Neural cell (in vitro differentiated cells): ENCODE measurements around the gene PSMD13. TPM values are rescaled to one million over a fixed set of nuclear protein-coding genes. Genes with fewer than 3 reads are reported as not detected.

ENCODE experiments used
- H2AFZ ChIP-seq: fragments of 200-600, 300-800 bp; sonication (generic), shearing (Covaris generic); 2 replicates; pipeline ENCODE4 v1.6.0; 2014; ENCODE audit warnings: low read depth, mild to moderate bottlenecking, antibody characterized with exemption, low read length, moderate library complexity
- H3F3A ChIP-seq: fragments of 200-600 bp; shearing (Covaris generic); 2 replicates; pipeline ENCODE4 v1.6.1; 2016; ENCODE audit warnings: mild to moderate bottlenecking, moderate library complexity, mixed read lengths, antibody characterized with exemption, low read length; ENCODE audit not compliant: insufficient read depth, poor library complexity, severe bottlenecking
- H3K27ac ChIP-seq: fragments of 200-600, 300-800 bp; sonication (generic), shearing (Covaris generic); 2 replicates; pipeline ENCODE4 v1.5.1; 2014; ENCODE audit warnings: mild to moderate bottlenecking, low read length, moderate library complexity
- H3K27me3 ChIP-seq: fragments of 300-800, 200-600 bp; sonication (generic), shearing (Covaris generic); 2 replicates; pipeline ENCODE4 v1.6.0; 2014; ENCODE audit warnings: mild to moderate bottlenecking, low read depth, low read length, moderate library complexity; ENCODE audit not compliant: insufficient read depth
- H3K36me3 ChIP-seq: fragments of 300-800, 200-600 bp; sonication (generic), shearing (Covaris generic); 2 replicates; pipeline ENCODE4 v1.5.1; 2014; ENCODE audit warnings: mild to moderate bottlenecking, antibody characterized with exemption, low read length, moderate library complexity; ENCODE audit not compliant: insufficient read depth
- H3K4me2 ChIP-seq: fragments of 300-800, 200-600 bp; sonication (generic), shearing (Covaris generic); 2 replicates; pipeline ENCODE4 v1.6.0; 2014; ENCODE audit warnings: mild to moderate bottlenecking, low read length
- H3K4me3 ChIP-seq: fragments of 300-800, 200-600 bp; sonication (generic), shearing (Covaris generic); 2 replicates; pipeline ENCODE4 v1.5.1; 2014; ENCODE audit warnings: mild to moderate bottlenecking, low read length, moderate library complexity
- H3K79me2 ChIP-seq: fragments of 200-600 bp; shearing (Covaris generic); replicated peaks from 2 replicates; pipeline ENCODE4 v1.6.0; 2014; ENCODE audit warnings: mild to moderate bottlenecking, low read length, moderate library complexity; ENCODE audit not compliant: insufficient read depth
- H3K9ac ChIP-seq: fragments of 300-800, 200-600 bp; sonication (generic), shearing (Covaris generic); 2 replicates; pipeline ENCODE4 v1.6.1; 2016; ENCODE audit warnings: mild to moderate bottlenecking, low read length, mixed read lengths
- H3K9me2 ChIP-seq: fragments of 200-600 bp; shearing (Covaris generic); 2 replicates; pipeline ENCODE4 v1.6.1; 2016; ENCODE audit warnings: mild to moderate bottlenecking, low read length, mixed read lengths; ENCODE audit not compliant: insufficient read depth
- H3K9me3 ChIP-seq: fragments of 200-600, 300-800 bp; sonication (generic), shearing (Covaris generic); 2 replicates; pipeline ENCODE4 v1.6.1; 2016; ENCODE audit warnings: mild to moderate bottlenecking, mixed run types, low read length, moderate library complexity, mixed read lengths
- H4K20me1 ChIP-seq: fragments of 200-600 bp; shearing (Covaris generic); 2 replicates; pipeline ENCODE4 v1.6.1; 2016; ENCODE audit warnings: mild to moderate bottlenecking, mixed run types; ENCODE audit not compliant: insufficient read depth
- CTCF ChIP-seq: fragments of 450-650 bp; IDR thresholded peaks from 2 replicates; pipeline ENCODE4 v1.5.1; 2014; ENCODE audit warnings: antibody characterized with exemption, mild to moderate bottlenecking, moderate library complexity; ENCODE audit not compliant: poor library complexity, severe bottlenecking
- EP300 ChIP-seq: fragments of 450-650 bp; conservative IDR thresholded peaks from 2 replicates; pipeline ENCODE4 v1.6.1; 2014; ENCODE audit warnings: antibody characterized with exemption, mild to moderate bottlenecking, moderate library complexity; ENCODE audit not compliant: poor library complexity, severe bottlenecking
- EZH2 ChIP-seq: fragments of 200-600, 300-800 bp; shearing (Covaris generic), sonication (generic); IDR thresholded peaks from 2 replicates; pipeline ENCODE4 v1.6.1; 2014; ENCODE audit warnings: antibody characterized with exemption, low read length, borderline replicate concordance, mild to moderate bottlenecking; ENCODE audit not compliant: insufficient read depth, poor library complexity, severe bottlenecking
- MXI1 ChIP-seq: fragments of 450-650 bp; conservative IDR thresholded peaks from 2 replicates; pipeline ENCODE4 v1.6.1; 2014; ENCODE audit warnings: antibody characterized with exemption, mild to moderate bottlenecking; ENCODE audit not compliant: poor library complexity, severe bottlenecking
- POLR2AphosphoS5 ChIP-seq: IDR thresholded peaks from 2 replicates; pipeline ENCODE4 v1.6.1; 2012
- RAD21 ChIP-seq: fragments of 450-650 bp; conservative IDR thresholded peaks from 2 replicates; pipeline ENCODE4 v1.6.1; 2014; ENCODE audit warnings: antibody characterized with exemption, mild to moderate bottlenecking, moderate library complexity
- REST ChIP-seq: IDR thresholded peaks from 2 replicates; pipeline ENCODE4 v1.6.1; 2012; ENCODE audit warnings: borderline replicate concordance
- SMC3 ChIP-seq: fragments of 450-650 bp; conservative IDR thresholded peaks from 2 replicates; pipeline ENCODE4 v1.6.1; 2014; ENCODE audit warnings: antibody characterized with exemption, mild to moderate bottlenecking, moderate library complexity; ENCODE audit not compliant: poor library complexity
- TAF1 ChIP-seq: IDR thresholded peaks from 2 replicates; pipeline ENCODE4 v1.6.1; 2012; ENCODE audit warnings: low read depth
- polyA plus RNA-seq: library from polyadenylated mRNA; depleted of rRNA; stranded (reverse); fragments of >200 nt; gene quantifications from 2 replicates; pipeline ENCODE4 v1.2.3, GENCODE V29; 2014

PSMD13 gene
- polyA plus RNA-seq, 1 donor from 2014 or later, result 183 TPM

GRCh38 chr11:201966-202365, 34.8 kb upstream of the PSMD13 start:
- Histone ChIP-seq H3F3A (no peaks in the 10 kb centered on the region), H3K9me2 (no peaks in the 10 kb centered on the region), H3K9me3 (no peaks in the 10 kb centered on the region), H4K20me1 (no peaks in the 10 kb centered on the region), H3K4me3 (no peak overlapping the region), H3K27ac (no peak overlapping the region), H2AFZ (no peak overlapping the region), H3K27me3 (no peaks in the 10 kb centered on the region), H3K79me2 (peaks cover 13% of the 10 kb centered on the region), H3K4me2 (no peak overlapping the region), H3K9ac (no peak overlapping the region), H3K36me3 (no peaks in the 10 kb centered on the region)
- TF ChIP-seq TAF1, result no peak
- TF ChIP-seq CTCF, result no peak
- TF ChIP-seq EP300, result no peak

- TF ChIP-seq EP300 (no peak), RAD21 (no peak), EZH2 (no peak), REST (no peak), MXI1 (no peak), POLR2AphosphoS5 (no peak), SMC3 (no peak), CTCF (no peak), TAF1 (no peak)
- Histone ChIP-seq H3K36me3 (no peaks in the 10 kb centered on the region), H3K9me2 (no peaks in the 10 kb centered on the region), H2AFZ (no peak overlapping the region), H3K4me3 (no peak overlapping the region), H3K79me2 (peaks cover 13% of the 10 kb centered on the region), H3K9ac (no peak overlapping the region), H3K27me3 (no peaks in the 10 kb centered on the region), H3K4me2 (no peak overlapping the region), H4K20me1 (no peaks in the 10 kb centered on the region), H3K27ac (no peak overlapping the region), H3F3A (no peaks in the 10 kb centered on the region), H3K9me3 (no peaks in the 10 kb centered on the region)
These were observed 34.3 kb upstream of the PSMD13 start for GRCh38 chr11:202490-202889.
